Fibroblast of villous mesenchyme (primary cell): ENCODE data around the gene ABTB1. TPM values are rescaled to one million over a fixed set of nuclear protein-coding genes. Genes with fewer than 3 reads are reported as not detected.

Source experiments
- DNase-seq: peaks from one replicate; pipeline ENCODE4 v3.0.0-alpha.2; 2010; ENCODE audit warnings: low read depth
- H3K4me3 ChIP-seq: 2 replicates; pipeline ENCODE4 v1.5.1; 2011; ENCODE audit warnings: low read depth, mild to moderate bottlenecking, low read length
- total RNA-seq: library from RNA; depleted of rRNA; stranded (reverse); fragments of >200 nt; gene quantifications from 2 replicates; pipeline ENCODE4 v1.2.3, GENCODE V29; 2012
- TF ChIP-seq, protein P1 (sequence below): IDR thresholded peaks from 2 replicates; pipeline ENCODE4 v1.5.1; 2012; ENCODE audit warnings: low read depth, mild to moderate bottlenecking, low read length; ENCODE audit not compliant: insufficient read depth

Gene ABTB1
- 3.5 and 6.4 TPM in 2 replicates for total RNA-seq

DNA sequence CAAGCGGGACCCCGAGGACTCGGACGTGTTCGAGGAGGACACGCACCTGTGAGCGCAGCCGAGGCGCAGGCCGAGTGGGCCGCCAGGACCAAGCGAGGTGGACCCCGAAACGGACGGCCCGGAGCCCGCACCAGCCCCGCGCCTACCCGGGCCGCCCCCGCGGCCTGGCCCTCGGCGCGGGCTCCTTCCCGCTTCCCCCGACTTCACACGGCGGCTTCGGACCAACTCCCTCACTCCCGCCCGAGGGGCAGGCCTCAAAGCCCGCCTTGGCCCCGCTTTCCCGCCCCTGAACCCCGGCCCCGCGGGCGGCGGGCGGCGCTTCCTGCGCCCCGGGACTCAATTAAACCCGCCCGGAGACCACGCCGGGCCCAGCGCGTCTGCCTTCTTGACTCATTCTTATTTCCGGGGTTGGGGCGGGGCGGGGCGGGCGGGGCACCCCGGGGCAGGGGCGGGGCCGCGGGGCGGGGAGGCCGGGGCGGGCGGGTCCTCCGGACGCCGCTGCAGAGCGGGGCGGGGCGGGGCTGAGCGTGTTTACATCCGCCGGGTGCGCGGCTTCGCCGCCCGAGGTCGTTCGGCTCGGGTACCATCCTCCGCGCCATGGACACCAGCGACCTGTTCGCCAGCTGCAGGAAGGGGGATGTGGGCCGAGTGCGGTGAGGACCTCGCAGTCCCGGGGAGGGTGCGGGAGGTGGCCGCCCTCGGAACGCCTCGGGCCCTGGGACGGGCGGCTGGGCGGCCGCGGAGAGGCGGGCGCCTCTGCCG is at the start of gene ABTB1:
TSS of gene ABTB1 (plus strand) at position 524 of the 762 bp plus-strand sequence. CDS start at position 598, 74 bp downstream.
- DNase-seq, result peak; percentile 78
- TF ChIP-seq, protein P1, sequence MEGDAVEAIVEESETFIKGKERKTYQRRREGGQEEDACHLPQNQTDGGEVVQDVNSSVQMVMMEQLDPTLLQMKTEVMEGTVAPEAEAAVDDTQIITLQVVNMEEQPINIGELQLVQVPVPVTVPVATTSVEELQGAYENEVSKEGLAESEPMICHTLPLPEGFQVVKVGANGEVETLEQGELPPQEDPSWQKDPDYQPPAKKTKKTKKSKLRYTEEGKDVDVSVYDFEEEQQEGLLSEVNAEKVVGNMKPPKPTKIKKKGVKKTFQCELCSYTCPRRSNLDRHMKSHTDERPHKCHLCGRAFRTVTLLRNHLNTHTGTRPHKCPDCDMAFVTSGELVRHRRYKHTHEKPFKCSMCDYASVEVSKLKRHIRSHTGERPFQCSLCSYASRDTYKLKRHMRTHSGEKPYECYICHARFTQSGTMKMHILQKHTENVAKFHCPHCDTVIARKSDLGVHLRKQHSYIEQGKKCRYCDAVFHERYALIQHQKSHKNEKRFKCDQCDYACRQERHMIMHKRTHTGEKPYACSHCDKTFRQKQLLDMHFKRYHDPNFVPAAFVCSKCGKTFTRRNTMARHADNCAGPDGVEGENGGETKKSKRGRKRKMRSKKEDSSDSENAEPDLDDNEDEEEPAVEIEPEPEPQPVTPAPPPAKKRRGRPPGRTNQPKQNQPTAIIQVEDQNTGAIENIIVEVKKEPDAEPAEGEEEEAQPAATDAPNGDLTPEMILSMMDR, result no peak
- H3K4me3 ChIP-seq, result peak within 1 kb of the TSS; percentile 79

DNA sequence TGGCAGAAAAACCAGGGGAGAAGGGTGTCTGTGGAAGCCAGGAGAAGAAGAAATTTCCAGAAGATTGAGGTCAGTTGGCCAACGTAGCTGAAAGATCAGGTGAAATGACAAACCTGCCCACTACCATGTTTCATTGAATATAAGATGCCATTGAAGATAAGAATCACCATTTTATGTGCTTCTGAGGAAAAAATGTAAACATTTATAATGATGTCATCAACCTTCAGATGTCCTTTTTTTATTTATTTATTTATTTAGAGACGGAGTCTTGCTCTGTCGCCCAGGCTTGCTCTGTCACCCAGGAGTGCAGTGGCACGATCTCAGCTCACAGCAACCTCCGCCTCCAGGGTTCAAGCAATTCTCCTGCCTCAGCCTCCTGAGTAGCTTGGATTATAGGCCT is 48.7 kb upstream of the ABTB1 start:
- DNase-seq, result no peak
- TF ChIP-seq, protein P1, result no peak
- H3K4me3 ChIP-seq, result no peak overlapping the region

DNA sequence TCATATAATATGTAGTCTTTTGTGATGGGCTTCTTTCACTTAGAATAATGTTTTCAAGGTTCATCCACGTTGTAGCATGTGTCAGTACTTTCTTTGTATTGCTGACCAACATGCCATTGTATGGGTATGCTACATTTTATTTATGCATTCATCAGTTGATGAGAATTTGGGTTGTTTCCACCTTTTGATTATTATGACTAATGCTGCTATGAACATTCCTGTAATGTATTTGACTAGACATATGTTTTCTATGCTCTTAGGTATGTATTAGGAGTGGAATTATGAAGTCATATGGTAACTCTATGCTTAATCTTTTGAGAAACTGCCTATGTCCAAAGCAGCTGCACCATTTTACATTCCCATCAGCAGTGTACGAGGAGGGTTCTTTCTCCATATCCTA is 46.9 kb upstream of the ABTB1 start:
- TF ChIP-seq, protein P1, result no peak
- no peak for DNase-seq
- H3K4me3 ChIP-seq, result no peak overlapping the region

DNA sequence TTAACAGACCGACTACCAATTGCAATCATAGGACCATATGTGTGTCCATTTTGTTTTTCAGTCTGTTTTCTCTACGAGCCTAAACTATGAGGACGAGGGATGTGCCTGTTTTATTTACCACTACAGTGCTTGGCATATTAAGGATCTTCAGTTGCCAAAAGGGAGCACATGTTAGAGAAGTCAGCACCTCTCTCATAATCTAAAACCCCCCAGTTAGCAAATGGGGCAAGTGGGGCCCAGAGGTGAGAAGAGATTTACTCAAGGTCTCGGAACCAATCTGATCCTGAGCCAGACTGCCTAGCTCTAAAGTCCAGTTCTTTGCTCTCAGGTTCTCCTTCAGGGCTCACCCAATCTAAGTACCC is 44.3 kb upstream of the ABTB1 start:
- DNase-seq, result no peak
- no peak overlapping the region for H3K4me3 ChIP-seq
- TF ChIP-seq, protein P1, result no peak

DNA sequence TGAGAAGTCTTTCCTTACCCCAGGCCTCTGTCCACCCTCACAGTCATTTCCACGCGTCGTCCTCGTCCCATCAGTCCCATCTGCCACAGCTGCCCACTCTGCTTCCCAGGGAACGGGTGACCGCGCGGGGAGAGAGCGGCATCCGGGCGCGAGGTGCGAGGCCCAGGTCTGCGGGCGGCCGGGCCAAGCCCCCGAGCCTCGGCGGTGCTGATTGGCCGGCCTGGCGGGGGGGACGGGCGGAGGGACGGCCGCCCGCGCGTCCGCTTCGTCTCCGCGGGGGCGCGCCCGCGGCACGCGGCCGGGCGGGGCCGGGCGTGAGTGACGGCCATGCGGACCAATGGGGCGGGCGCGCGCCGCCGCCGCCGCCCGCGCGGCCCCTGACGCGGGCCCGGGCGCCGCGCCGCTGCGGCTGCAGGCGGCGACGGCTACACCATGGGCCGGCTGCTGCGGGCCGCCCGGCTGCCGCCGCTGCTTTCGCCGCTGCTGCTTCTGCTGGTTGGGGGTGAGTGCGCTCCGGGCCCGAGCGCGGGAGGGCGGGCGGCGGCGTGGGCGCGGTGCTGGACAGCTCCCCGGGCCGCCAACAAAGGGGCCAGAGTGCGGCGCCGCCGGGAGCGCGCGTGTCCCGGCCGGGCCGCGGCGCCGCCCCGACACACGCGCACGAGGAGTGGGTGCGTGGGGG is 43.8 kb upstream of the ABTB1 start, which contains the start of gene PODXL2:
TSS of gene PODXL2 (plus strand) at position 398 of the 679 bp plus-strand sequence. CDS start at position 433, 35 bp downstream.
- TF ChIP-seq, protein P1, result no peak
- peak within 1 kb of the TSS; percentile 45 for H3K4me3 ChIP-seq
- DNase-seq, result peak; percentile 69

DNA sequence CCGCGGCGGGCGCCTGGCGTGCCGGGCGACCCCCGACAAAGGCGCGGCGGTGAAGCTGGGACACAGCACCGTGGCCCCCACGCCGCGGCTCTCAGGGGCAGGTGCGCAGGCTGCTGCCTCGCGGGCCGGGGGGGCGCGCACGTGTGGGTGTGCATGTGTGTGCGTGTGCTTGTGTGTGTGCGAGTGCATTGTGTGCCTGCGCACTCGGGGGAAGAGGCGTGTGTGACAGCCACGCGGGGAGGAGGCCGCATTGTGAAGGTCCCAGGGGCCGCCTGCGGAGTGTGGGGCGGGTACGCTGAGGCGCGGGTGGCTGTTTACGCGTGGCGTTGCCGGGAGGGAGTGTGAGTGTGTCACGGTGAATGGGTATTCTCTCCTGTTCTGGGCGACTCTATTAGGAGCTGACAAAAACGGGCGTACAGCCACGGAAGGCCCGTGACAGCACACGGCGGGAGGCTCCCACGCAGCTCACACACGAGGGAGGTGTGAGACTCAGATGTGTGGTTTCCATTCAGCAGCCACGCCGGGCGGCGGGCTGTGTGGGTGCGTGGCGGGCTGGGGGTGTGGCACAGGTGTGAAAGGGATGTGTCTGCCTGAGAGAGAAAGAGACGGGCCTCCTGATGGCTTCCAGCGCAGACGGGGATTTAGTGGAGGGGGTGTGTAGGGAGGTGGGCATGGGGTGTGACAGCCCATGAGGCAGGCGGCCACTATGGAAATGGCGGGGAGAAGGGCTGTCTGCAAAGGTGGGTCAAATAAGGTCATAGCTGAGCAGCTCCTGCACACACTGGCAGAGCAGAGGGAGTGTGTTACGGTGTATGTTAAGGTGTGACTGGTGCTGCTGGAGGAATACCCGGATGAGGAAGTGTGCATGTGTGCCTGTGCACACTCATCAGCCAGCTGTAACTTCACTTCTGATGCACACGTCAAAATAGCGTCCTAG is 43.0 kb upstream of the ABTB1 start:
- no peak for DNase-seq
- TF ChIP-seq, protein P1, result no peak
- H3K4me3 ChIP-seq, result peak overlapping the region; percentile 45
